ENCODE data around the gene DYSF.

DNA sequence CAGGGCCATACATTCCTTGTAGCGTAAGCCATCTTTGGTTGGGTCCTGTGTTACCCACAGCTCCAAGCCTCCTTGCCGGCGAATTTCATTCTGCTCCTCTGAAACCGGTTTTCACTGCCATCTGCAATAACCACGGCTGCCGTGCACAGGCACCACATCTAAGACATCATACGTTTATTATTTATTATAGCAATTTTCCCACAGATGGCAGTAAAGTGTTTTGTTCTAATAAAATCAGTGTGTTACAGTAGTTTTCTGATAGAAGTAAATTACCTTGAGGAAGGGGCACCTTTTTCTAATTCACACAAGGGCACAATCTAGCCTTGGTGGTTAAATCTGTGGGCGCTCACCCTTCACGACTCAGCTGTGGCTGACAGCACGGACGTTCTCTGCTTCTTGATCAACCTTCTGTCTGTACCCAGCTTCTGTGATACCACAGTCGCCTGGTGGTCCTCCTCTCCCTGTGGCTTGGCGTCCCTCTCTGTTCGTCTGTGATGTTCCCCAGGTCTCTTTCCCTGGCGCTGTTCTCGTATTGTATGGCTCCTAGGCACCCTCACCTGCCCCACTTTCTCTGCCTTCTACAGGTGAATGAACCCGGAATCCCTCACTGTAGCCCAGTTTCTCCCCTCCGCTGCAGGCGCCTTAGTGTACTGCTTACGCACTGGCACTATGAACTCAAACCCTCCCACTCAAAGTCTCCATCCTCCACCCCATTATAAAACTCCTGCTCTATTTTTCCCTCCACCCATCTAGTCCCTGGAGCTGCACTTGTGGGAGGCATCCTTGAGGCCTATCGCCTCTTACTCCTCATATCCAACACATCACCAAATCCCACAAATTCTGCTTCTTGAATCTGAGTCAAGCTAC, 236.8 kb downstream of the DYSF start:
- TF ChIP-seq RAD21 (conservative IDR thresholded peaks at IDR 0.05) (no peak), SMC3 (conservative IDR thresholded peaks at IDR 0.05; ENCODE audit: poor library complexity) (no peak), CTCF (IDR thresholded peaks at IDR 0.05; ENCODE audit: poor library complexity, severe bottlenecking) (no peak), EZH2 (IDR thresholded peaks at IDR 0.05; ENCODE audit: borderline replicate concordance, insufficient read depth, low read length, poor library complexity, severe bottlenecking) (no peak), POLR2AphosphoS5 (IDR thresholded peaks at IDR 0.05) (no peak), EP300 (conservative IDR thresholded peaks at IDR 0.05; ENCODE audit: poor library complexity, severe bottlenecking) (no peak), TAF1 (IDR thresholded peaks at IDR 0.05; ENCODE audit: low read depth) (no peak)

Measured in neural cell (in vitro differentiated cells).